ENCODE data around the gene IL36RN.

GRCh38 chr2:113009622-113010021 is 49.4 kb upstream of the IL36RN start:
- TF ChIP-seq POLR2A (IDR thresholded peaks at IDR 0.05; ENCODE audit: low read length) (no peak), GATA1 (IDR thresholded peaks at IDR 0.05; ENCODE audit: low read depth, low read length) (no peak)
